ENCODE results near the gene REV3L. TPM values are rescaled to one million over a fixed set of nuclear protein-coding genes. Genes with fewer than 3 reads are reported as not detected.

Gene REV3L
- total RNA-seq, 1 donor from 2014 or later = 19.7 TPM

- Mint-ChIP-seq H3K36me3 (ENCODE audit: low read depth, unreplicated experiment) (peaks cover 18% of the 10 kb centered on the region), H3K27ac (ENCODE audit: unreplicated experiment) (no peak overlapping the region), H3K4me1 (ENCODE audit: unreplicated experiment) (no peaks in the 10 kb centered on the region), H3K27me3 (ENCODE audit: unreplicated experiment) (no peaks in the 10 kb centered on the region), H3K9me3 (ENCODE audit: unreplicated experiment) (no peaks in the 10 kb centered on the region), H3K4me3 (ENCODE audit: unreplicated experiment) (no peak overlapping the region)
- no peak for TF ChIP-seq CTCF (IDR thresholded peaks at IDR 0.05; ENCODE audit: unreplicated experiment)
- no peak for DNase-seq (ENCODE audit: low spot score)
Measured at GRCh38 chr6:111461860-111462259, 21.2 kb downstream of the REV3L start.

- peaks cover 18% of the 10 kb centered on the region for H3K36me3 Mint-ChIP-seq (ENCODE audit: low read depth, unreplicated experiment)
- H3K27ac Mint-ChIP-seq (ENCODE audit: unreplicated experiment) = no peak overlapping the region
- no peak overlapping the region for H3K4me3 Mint-ChIP-seq (ENCODE audit: unreplicated experiment)
- no peak for TF ChIP-seq CTCF (IDR thresholded peaks at IDR 0.05; ENCODE audit: unreplicated experiment)
- H3K27me3 Mint-ChIP-seq (ENCODE audit: unreplicated experiment) = no peaks in the 10 kb centered on the region
- H3K4me1 Mint-ChIP-seq (ENCODE audit: unreplicated experiment) = no peaks in the 10 kb centered on the region
- H3K9me3 Mint-ChIP-seq (ENCODE audit: unreplicated experiment) = no peaks in the 10 kb centered on the region
- DNase-seq (ENCODE audit: low spot score) = no peak
Measured at GRCh38 chr6:111458670-111459232, 24.3 kb downstream of the REV3L start.

GRCh38 chr6:111456208-111456607 is 26.8 kb downstream of the REV3L start:
- no peak for DNase-seq (ENCODE audit: low spot score)
- no peaks in the 10 kb centered on the region for H3K9me3 Mint-ChIP-seq (ENCODE audit: unreplicated experiment)
- H3K4me3 Mint-ChIP-seq (ENCODE audit: unreplicated experiment) = no peak overlapping the region
- TF ChIP-seq CTCF (IDR thresholded peaks at IDR 0.05; ENCODE audit: unreplicated experiment) = no peak
- H3K27ac Mint-ChIP-seq (ENCODE audit: unreplicated experiment) = no peak overlapping the region
- H3K36me3 Mint-ChIP-seq (ENCODE audit: low read depth, unreplicated experiment) = peaks cover 18% of the 10 kb centered on the region
- H3K27me3 Mint-ChIP-seq (ENCODE audit: unreplicated experiment) = no peaks in the 10 kb centered on the region
- H3K4me1 Mint-ChIP-seq (ENCODE audit: unreplicated experiment) = no peaks in the 10 kb centered on the region

GRCh38 chr6:111450636-111451035 is 32.4 kb downstream of the REV3L start:
- no peak for DNase-seq (ENCODE audit: low spot score)
- TF ChIP-seq CTCF (IDR thresholded peaks at IDR 0.05; ENCODE audit: unreplicated experiment) = no peak
- Mint-ChIP-seq H3K9me3 (ENCODE audit: unreplicated experiment) (no peaks in the 10 kb centered on the region), H3K27ac (ENCODE audit: unreplicated experiment) (no peak overlapping the region), H3K4me3 (ENCODE audit: unreplicated experiment) (no peak overlapping the region), H3K4me1 (ENCODE audit: unreplicated experiment) (peaks cover 8% of the 10 kb centered on the region), H3K27me3 (ENCODE audit: unreplicated experiment) (no peaks in the 10 kb centered on the region), H3K36me3 (ENCODE audit: low read depth, unreplicated experiment) (no peaks in the 10 kb centered on the region)

- Mint-ChIP-seq H3K36me3 (ENCODE audit: low read depth, unreplicated experiment) (no peaks in the 10 kb centered on the region), H3K27me3 (ENCODE audit: unreplicated experiment) (no peaks in the 10 kb centered on the region), H3K4me3 (ENCODE audit: unreplicated experiment) (no peak overlapping the region), H3K27ac (ENCODE audit: unreplicated experiment) (no peak overlapping the region), H3K4me1 (ENCODE audit: unreplicated experiment) (peaks cover 11% of the 10 kb centered on the region), H3K9me3 (ENCODE audit: unreplicated experiment) (no peaks in the 10 kb centered on the region)
- DNase-seq (ENCODE audit: low spot score) = no peak
- no peak for TF ChIP-seq CTCF (IDR thresholded peaks at IDR 0.05; ENCODE audit: unreplicated experiment)
Measured at GRCh38 chr6:111450087-111450486, 32.9 kb downstream of the REV3L start.

Measured in endothelial cell (in vitro differentiated cells).